Fibroblast of mammary gland (primary cell): ENCODE data around the gene C4orf33.

ENCODE experiments used
- DNase-seq: peaks from one replicate; pipeline ENCODE4 v3.0.0-alpha.2; 2010; ENCODE audit warnings: low read depth
- H3K4me3 ChIP-seq: 2 replicates; pipeline ENCODE4 v1.5.1; 2011; ENCODE audit warnings: low read depth, mild to moderate bottlenecking, low read length, moderate library complexity; ENCODE audit not compliant: control insufficient read depth
- CTCF ChIP-seq: conservative IDR thresholded peaks from 2 replicates; pipeline ENCODE4 v1.5.1; 2011; ENCODE audit warnings: low read depth, low read length, inconsistent platforms; ENCODE audit not compliant: control insufficient read depth, insufficient read depth

Gene C4orf33

GRCh38 chr4:129153700-129154099 lies 57.7 kb downstream of the C4orf33 start:
- no peak for TF ChIP-seq CTCF
- no peak overlapping the region for H3K4me3 ChIP-seq
- no peak for DNase-seq

DNA sequence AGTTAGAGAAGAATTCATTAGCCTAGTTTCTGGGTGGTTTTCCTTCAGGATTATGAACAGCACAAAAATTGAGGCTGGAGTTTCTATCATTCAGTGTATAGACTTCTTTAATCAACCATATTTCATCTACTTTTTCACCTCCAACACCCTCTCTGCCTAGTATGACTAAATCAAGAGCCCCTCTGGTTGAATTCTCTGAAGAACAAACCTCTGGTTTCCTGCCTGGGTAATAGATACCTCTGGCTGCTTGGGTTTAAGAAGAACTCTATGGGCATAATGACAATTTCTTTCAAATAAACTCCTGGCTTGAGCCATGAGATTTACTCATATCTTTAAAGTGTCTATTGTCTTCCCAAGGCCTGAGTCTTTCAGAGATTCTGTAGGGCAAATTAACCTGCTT lies 66.5 kb downstream of the C4orf33 start:
- no peak overlapping the region for H3K4me3 ChIP-seq
- TF ChIP-seq CTCF = no peak

GRCh38 chr4:129163427-129163826 lies 67.5 kb downstream of the C4orf33 start:
- no peak for DNase-seq

More for the DNA sequence above, 66.5 kb downstream of the C4orf33 start:
- no peak for DNase-seq

DNA sequence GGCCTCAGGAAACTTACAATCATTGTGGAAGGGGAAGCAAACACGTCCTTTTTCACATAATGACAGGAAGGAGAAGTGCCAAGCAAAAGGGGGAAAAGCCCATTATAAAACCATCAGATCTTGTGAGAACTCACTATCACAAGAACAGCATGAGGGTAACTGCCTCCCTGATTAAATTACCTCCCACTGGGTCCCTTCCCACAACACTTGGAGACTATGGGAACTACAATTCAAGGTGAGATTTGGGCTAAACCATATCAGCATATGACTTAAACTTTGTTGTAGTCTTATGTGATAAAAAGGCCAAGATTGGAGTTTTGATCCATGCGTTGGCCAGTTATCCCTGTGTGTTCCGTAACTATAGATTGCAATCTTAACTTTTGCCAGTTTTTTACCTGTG lies 68.3 kb downstream of the C4orf33 start:
- DNase-seq = no peak
- no peak overlapping the region for H3K4me3 ChIP-seq
- no peak for TF ChIP-seq CTCF

More at GRCh38 chr4:129163427-129163826, 67.5 kb downstream of the C4orf33 start:
- no peak for TF ChIP-seq CTCF
- H3K4me3 ChIP-seq = no peak overlapping the region
